ENCODE measurements around the gene APBA1. TPM values are rescaled to one million over a fixed set of nuclear protein-coding genes. Genes with fewer than 3 reads are reported as not detected.

Gene APBA1
- total RNA-seq, 4 donors from 2014 or later: 3.9 to 16.0 (median 6.6) TPM

GRCh38 chr9:69411246-69411645 is 260.9 kb downstream of the APBA1 start:
- TF ChIP-seq CTCF (IDR thresholded peaks at IDR 0.05; ENCODE audit: low read depth): no peak

GRCh38 chr9:69400470-69400869 is 271.7 kb downstream of the APBA1 start:
- no peak for TF ChIP-seq CTCF (IDR thresholded peaks at IDR 0.05; ENCODE audit: low read depth)

GRCh38 chr9:69397384-69398214 is 274.6 kb downstream of the APBA1 start:
- TF ChIP-seq CTCF (IDR thresholded peaks at IDR 0.05; ENCODE audit: low read depth): no peak

GRCh38 chr9:69396759-69397158 is 275.4 kb downstream of the APBA1 start:
- no peak for TF ChIP-seq CTCF (IDR thresholded peaks at IDR 0.05; ENCODE audit: low read depth)

GRCh38 chr9:69395718-69396117 is 276.5 kb downstream of the APBA1 start:
- TF ChIP-seq CTCF (IDR thresholded peaks at IDR 0.05; ENCODE audit: low read depth): no peak

- TF ChIP-seq CTCF (IDR thresholded peaks at IDR 0.05; ENCODE audit: low read depth): no peak
Observed at GRCh38 chr9:69393425-69393824, 278.7 kb downstream of the APBA1 start.

GRCh38 chr9:69392826-69393225 is 279.3 kb downstream of the APBA1 start:
- TF ChIP-seq CTCF (IDR thresholded peaks at IDR 0.05; ENCODE audit: low read depth): no peak
